Measurements from ENCODE around the gene ADAMTSL4. TPM values are rescaled to one million over a fixed set of nuclear protein-coding genes. Genes with fewer than 3 reads are reported as not detected.
A peak's percentile ranks its signal among the peaks of the same experiment; 100 is the strongest.

The ADAMTSL4 gene
- total and polyA plus RNA-seq, 11 donors: 19.2 to 69.0 (median 41.1) TPM

DNA sequence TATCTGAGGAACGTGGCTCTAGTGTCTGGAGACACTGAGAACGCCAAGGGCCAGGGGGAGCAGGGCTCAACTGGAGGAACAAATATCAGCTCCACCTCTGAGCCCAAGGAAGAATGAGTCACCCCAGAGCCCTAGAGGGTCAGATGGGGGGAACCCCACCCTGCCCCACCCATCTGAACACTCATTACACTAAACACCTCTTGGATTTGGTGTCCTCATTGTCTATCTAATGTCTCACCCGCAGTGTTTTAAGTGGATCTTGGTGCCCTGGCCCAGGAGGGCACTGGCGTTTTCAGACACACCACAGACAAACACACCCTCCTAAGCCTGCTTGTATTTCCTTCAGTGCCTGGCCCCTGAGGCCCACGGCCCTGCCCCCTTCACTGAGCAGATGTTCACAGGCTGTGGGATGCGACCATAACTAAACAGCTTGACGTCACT, 35.8 kb upstream of the ADAMTSL4 start:
- Histone ChIP-seq H3K9me3 (no peaks in the 10 kb centered on the region), H3K27me3 (no peaks in the 10 kb centered on the region), H3K4me1 (peaks cover 0 to 27% (median 15%) of the 10 kb centered on the region in 12 donors), H3K36me3 (peaks cover 0 to 37% (median 3%) of the 10 kb centered on the region in 9 donors), H3K27ac (no peak overlapping the region), H3K4me3 (no peak overlapping the region)
- no peak for TF ChIP-seq POLR2A (IDR thresholded peaks at IDR 0.05)
- TF ChIP-seq CTCF (IDR thresholded peaks at IDR 0.05): no peak
- intact Hi-C loops (cut with DNase I): no loop called here
- WGBS, 4 donors: 81 to 85% (median 83%) methylated on average over 7 of the region's 7 CpGs
- no peak for ATAC-seq
- DNase-seq: no peak

GRCh38 chr1:150514260-150514659, 34.9 kb upstream of the ADAMTSL4 start:
- H3K9me3 ChIP-seq: no peaks in the 10 kb centered on the region
- DNase-seq (no peak), ATAC-seq (no peak)
- peaks cover 0 to 37% (median 3%) of the 10 kb centered on the region in 9 donors for H3K36me3 ChIP-seq
- H3K27me3 ChIP-seq: no peaks in the 10 kb centered on the region
- H3K4me3 ChIP-seq: peak overlapping the region in 1 of 12 donors; percentile 76
- TF ChIP-seq CTCF (IDR thresholded peaks at IDR 0.05): no peak
- no peak for TF ChIP-seq POLR2A (IDR thresholded peaks at IDR 0.05)
- WGBS, 4 donors: 83 to 98% (median 90%) methylated on average over 8 to 9 of the region's 9 CpGs
- intact Hi-C loops (cut with DNase I): no loop called here
- H3K27ac ChIP-seq: peak overlapping the region in 1 of 12 donors; percentile 87
- H3K4me1 ChIP-seq: peaks cover 0 to 20% (median 13%) of the 10 kb centered on the region in 12 donors

DNA sequence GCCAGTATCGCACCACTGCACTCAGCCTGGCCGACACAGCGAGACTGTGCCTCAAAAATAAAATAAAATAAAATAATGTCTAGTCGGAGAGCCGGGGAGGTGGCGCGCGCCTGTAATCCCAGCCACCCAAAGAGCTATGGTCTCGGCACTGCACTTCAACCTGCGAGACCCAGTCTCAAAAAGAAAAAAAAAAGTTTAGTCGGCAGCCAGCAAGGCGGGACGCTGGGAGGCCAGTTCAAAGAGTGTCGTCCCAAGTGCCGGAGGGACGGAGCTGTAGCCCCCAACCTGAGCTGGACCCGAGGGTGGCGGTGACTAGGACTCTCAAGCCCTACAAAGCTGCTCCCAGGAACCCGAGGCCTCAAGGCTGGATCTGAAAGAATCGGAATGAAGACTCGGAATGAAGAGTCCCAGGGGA, 34.3 kb upstream of the ADAMTSL4 start:
- Histone ChIP-seq H3K27me3 (no peaks in the 10 kb centered on the region), H3K27ac (peak overlapping the region; percentile 72 to 93 (median 85)), H3K9me3 (no peaks in the 10 kb centered on the region), H3K4me1 (peaks cover 0 to 16% (median 12%) of the 10 kb centered on the region in 12 donors), H3K4me3 (peak overlapping the region; percentile 55 to 86 (median 63)), H3K36me3 (peaks cover 0 to 36% (median 3%) of the 10 kb centered on the region in 9 donors)
- ATAC-seq (peak in 2 of 4 donors; percentile 4 to 23), DNase-seq (no peak)
- WGBS, 4 donors: 26 to 32% (median 29%) methylated on average over 21 of the region's 21 CpGs
- intact Hi-C loops (cut with DNase I): loop anchor here in 2 of 10 donors (1.0 to 5.0 kb wide), 2 partner anchors 28 to 43 kb away; partner anchors contain the start of gene TARS2 (in 1 of the 2)
- TF ChIP-seq POLR2A (IDR thresholded peaks at IDR 0.05) (no peak), CTCF (IDR thresholded peaks at IDR 0.05) (no peak)

GRCh38 chr1:150515328-150516049, 33.7 kb upstream of the ADAMTSL4 start, which contains the start of gene FALEC:
TSS of gene FALEC (plus strand) at chr1:150515752.
- intact Hi-C loops (cut with DNase I): loop anchor here in 2 of 10 donors (1.0 to 5.0 kb wide), 2 partner anchors 28 to 43 kb away; partner anchors contain the start of gene TARS2 (in 1 of the 2)

More at GRCh38 chr1:150515328-150516049, 33.7 kb upstream of the ADAMTSL4 start, which contains the start of gene FALEC:
- ATAC-seq: peak; percentile 99
- peak; percentile 97 to 99 (median 98) for DNase-seq
- Histone ChIP-seq H3K9me3 (no peaks in the 10 kb centered on the region), H3K36me3 (peaks cover 0 to 31% (median 3%) of the 10 kb centered on the region in 9 donors), H3K27ac (peak within 1 kb of the TSS; percentile 72 to 93 (median 85)), H3K4me3 (peak within 1 kb of the TSS; percentile 55 to 86 (median 63)), H3K4me1 (peaks cover 0 to 16% (median 11%) of the 10 kb centered on the region in 12 donors), H3K27me3 (no peaks in the 10 kb centered on the region)
- no peak for TF ChIP-seq CTCF (IDR thresholded peaks at IDR 0.05)
- TF ChIP-seq POLR2A (IDR thresholded peaks at IDR 0.05): peak in 1 of 2 donors; percentile 65
- 0 to 1% (median 1%) methylated on average over 41 to 54 of the region's 54 CpGs for WGBS, 4 donors
